NCI-H2081 (cell line): ENCODE results near the gene RASGRP1.

Source experiments
- DNase-seq, 2 experiments: peaks; one replicate each; lab custom pipeline; 2025; lab: John Stamatoyannopoulos, UW

RASGRP1 gene

DNA sequence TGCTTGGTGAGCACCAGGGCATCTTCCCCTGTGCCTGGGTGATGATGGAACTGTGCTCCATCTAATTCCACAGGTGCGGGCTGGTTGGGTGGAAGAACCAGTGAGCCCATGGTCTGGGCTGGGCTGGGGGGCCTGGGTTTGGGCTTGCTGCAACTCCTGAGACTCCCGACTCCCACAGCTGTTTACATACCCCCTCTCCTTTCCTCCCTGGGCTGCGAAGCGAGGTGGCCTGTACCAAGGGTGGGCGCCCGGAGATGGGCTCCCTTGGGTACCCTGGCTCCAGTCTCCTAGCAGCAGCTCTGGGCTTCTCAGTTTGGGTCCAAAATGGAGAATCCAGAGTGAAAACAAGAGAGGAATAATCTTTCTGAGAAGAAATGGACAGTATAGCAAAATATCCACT, 105.1 kb downstream of the RASGRP1 start:
- DNase-seq, result no peak

DNA sequence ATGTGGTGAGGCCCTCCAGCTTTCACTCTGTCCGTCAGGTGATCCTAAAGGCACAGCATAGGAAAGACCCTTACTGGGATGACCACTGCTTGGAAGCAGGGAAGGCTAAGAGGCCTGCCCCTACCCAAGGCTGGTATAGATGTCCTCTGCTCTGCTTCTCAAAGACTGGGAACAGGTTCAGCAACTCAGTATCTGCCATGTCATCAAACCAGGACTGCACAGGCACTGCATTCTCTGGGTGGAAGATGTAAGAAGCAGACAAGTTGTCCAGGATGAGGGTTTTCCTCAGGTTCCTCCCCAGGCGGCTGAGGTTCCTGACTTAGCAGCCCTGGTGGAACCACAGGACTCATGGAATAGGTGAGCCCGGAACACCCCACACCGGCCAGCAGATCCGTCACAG, 106.0 kb downstream of the RASGRP1 start:
- DNase-seq, result no peak

DNA sequence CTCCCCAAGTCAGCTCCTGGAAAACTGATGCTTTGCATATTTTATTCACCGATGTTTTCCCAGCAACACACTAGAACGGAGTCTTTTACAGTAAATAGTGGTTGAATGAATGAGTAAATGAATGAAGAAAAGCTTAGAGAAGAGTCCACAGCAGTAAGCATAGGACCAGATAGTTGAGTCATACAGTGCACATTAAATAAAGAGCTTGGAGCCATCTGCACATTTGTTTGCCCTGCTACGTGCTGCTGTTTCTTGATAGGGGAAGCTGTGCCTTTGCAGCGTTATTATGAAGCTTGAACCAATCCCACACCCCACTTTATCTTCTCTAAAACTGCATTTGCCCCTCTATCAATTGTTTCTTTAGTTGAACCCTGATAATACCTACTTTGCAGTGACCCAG, 109.5 kb downstream of the RASGRP1 start:
- DNase-seq, result no peak

DNA sequence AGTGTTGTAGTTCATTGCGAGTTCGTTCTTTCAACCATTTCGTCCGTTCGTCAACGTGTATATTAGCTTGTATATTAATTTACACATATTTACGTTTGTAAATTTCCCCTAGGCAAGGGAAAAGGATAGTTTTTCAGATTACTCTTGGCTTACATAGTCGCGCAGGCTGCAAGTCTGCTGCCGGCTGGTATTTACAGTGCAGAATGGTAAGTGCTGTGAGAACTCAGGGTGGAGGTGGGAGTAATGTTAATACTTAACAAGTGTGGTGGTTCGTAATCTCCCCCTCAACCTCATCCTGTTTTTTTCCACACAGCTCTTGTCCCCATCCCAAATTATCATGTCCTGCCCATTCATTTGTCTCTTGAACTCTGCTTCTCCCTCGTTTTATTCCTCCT, 109.9 kb downstream of the RASGRP1 start:
- DNase-seq, result no peak

DNA sequence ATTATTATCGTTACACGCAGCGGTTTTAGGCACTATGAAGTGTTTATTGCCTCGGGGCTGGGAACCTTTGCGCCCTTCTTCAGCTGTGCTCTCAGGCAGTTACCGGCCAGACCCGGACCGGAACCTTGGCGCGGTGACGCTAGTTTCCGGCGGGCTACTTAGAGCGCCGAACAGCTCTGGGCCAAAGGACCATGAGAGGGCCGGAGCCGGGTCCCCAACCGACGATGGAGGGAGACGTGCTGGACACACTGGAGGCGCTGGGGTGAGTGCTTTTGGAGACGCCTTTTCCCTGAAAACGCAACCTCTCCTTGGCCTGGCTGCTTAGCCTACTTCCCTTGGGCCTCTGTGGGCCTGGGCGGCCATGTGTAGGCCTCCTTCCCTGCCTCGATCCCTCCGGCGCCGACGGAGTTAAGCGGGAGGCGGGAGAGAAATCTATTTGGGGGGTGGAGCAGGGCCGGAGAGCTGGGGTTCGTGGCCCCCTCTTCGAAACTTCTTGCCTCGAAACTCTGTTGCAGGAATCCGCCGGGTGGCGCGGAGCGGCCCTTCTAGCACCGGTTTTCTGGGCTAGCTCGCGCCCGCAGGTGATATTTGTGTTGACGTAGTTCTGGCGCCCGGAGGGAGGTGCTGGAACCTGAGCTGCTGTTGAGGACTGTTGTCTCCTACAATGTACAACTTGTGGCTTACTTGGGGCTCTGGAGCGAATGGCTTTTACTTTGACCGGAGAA, 110.5 kb downstream of the RASGRP1 start, which contains the start of gene FAM98B:
Gene FAM98B, plus strand, starts transcription at position 157 of the 725 bp plus-strand sequence. Its CDS starts 35 bp downstream, at position 192.
- DNase-seq, result peak; percentile 86 to 91

DNA sequence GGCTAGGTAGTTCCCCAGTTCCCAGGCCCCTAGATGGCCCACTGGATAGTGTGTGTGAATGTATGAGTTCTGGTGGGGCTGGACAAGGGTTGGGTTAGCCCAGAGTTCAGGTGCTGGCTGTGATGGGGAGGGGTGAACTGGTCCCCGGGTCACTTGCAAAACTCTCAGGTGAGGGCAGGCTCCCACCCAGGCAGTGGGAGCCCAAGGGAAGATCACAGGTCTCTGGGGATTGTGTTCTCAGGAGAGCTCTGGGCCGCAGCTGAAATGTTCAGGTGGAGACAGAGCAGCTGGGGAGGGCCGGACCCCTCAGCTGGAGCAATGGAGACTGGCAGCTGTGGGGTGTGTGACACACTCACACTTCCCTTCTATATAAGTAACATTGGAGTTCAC, 123.5 kb downstream of the RASGRP1 start:
- no peak for DNase-seq

DNA sequence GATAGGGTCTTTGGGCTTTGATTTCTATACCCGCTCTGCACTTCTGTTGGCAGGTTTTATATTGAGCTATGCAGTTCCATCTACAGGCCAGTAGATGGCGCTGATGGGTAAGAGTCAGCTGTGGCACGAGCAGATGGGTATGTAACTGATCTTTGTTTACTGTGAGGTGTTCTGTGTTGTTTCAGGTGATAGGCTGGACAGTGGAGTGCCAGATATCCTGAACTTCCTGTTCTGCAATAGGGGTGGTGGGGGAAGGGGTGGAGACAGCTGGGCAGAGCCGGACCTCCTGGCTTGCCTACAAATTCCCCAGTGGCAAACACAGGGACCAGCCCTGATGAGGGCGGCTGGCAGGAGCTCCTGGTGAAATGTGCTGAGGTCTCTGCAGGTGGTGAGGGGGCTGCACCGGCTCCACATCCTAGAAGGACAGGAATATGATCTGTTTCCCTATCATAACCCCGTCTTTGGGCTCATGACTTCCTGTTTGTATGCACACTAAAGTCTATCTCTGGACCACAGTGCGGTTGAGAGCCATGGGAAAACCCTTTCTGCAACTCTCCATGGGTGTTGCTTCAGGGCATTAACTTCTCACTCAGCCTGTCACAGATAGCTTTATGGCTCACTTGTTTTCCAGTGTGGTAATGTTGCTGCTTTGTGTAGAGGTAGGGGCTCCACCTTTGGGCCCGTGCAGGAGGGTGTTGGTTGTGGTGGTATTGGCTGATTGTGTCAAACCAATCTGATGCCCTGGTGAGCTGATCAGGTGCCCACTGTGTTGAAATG, 124.1 kb downstream of the RASGRP1 start:
- peak; percentile 81 to 89 for DNase-seq
